Panc1 (cell line): ENCODE measurements around the gene MEF2D. TPM values are rescaled to one million over a fixed set of nuclear protein-coding genes. Genes with fewer than 3 reads are reported as not detected.

ENCODE experiments used
- ATAC-seq: fragments of 200-7000 bp; cut with Tn5 transposase; 2 replicates; pipeline ENCODE4 v1.9.1; 2020; ENCODE audit warnings: mild to moderate bottlenecking, moderate library complexity
- BruUV-seq: library from RNA; stranded (reverse); fragments of 400-500 nt; replicated peaks from 2 replicates; lab custom pipeline; 2021; lab: Mats Ljungman, UMichigan
- CTCF ChIA-PET: fragments of 300-600 bp; sonication (Branson Sonifier 250); formaldehyde crosslinking; loops from one replicate; lab custom pipeline; 2022; ENCODE audit warnings: antibody characterized with exemption; lab: Charles Lee
- POLR2A ChIA-PET: fragments of 300-600 bp; sonication (Branson Sonifier 250); formaldehyde crosslinking; loops from one replicate; lab custom pipeline; 2022; ENCODE audit warnings: antibody characterized with exemption; lab: Charles Lee
- DNase-seq: peaks from one replicate; pipeline ENCODE4 v3.0.0-alpha.2; 2010; ENCODE audit warnings: low read depth, low spot score
- H3K27ac ChIP-seq: 2 replicates; pipeline ENCODE4 v1.5.1; 2011; ENCODE audit warnings: mild to moderate bottlenecking, low read length, inconsistent platforms
- H3K27me3 ChIP-seq: fragments of 200-500 bp; sonication (Bioruptor generic); 2 replicates; pipeline ENCODE4 v1.6.0; 2014; ENCODE audit warnings: low read length, inconsistent platforms; ENCODE audit not compliant: control insufficient read depth, insufficient read depth
- H3K36me3 ChIP-seq: fragments of 200-500 bp; sonication (Bioruptor generic); 2 replicates; pipeline ENCODE4 v1.5.1; 2014; ENCODE audit warnings: inconsistent platforms, mild to moderate bottlenecking, low read length, moderate library complexity; ENCODE audit not compliant: control insufficient read depth, insufficient read depth
- H3K4me1 ChIP-seq: 2 replicates; pipeline ENCODE4 v1.5.1; 2011; ENCODE audit warnings: inconsistent platforms, mild to moderate bottlenecking, low read length, moderate library complexity; ENCODE audit not compliant: control insufficient read depth, insufficient read depth
- H3K4me3 ChIP-seq, 2 experiments: 2 replicates each; pipeline ENCODE4 v1.5.1; 2011 to 2012; ENCODE audit warnings: low read depth in 2 of 2, low read length in 2 of 2, mild to moderate bottlenecking in 2 of 2, inconsistent platforms in 1 of 2, moderate library complexity in 1 of 2
- H3K9me3 ChIP-seq: fragments of 200-500 bp; sonication (Bioruptor generic); 2 replicates; pipeline ENCODE4 v1.5.1; 2014; ENCODE audit warnings: low read depth, mild to moderate bottlenecking, inconsistent platforms, low read length, moderate library complexity; ENCODE audit not compliant: control insufficient read depth, insufficient read depth
- CTCF ChIP-seq: fragments of 450-650 bp; IDR thresholded peaks from 2 replicates; pipeline ENCODE4 v1.5.1; 2017; ENCODE audit warnings: mild to moderate bottlenecking
- POLR2AphosphoS5 ChIP-seq: IDR thresholded peaks from 2 replicates; pipeline ENCODE4 v1.6.1; 2012; ENCODE audit warnings: mild to moderate bottlenecking, low read depth, low read length, moderate library complexity
- SIN3A ChIP-seq: IDR thresholded peaks from 2 replicates; pipeline ENCODE4 v1.6.1; 2012; ENCODE audit warnings: low read depth, mild to moderate bottlenecking, low read length, moderate library complexity, borderline replicate concordance; ENCODE audit not compliant: insufficient read depth
- TCF7L2 ChIP-seq: IDR thresholded peaks from 2 replicates; pipeline ENCODE4 v1.6.1; 2011; ENCODE audit warnings: mild to moderate bottlenecking, low read depth, low read length, inconsistent platforms
- in situ Hi-C: cut with HindIII; loops from 2 replicates; pipeline ENCODE4 v1.10.0; 2016; ENCODE audit warnings: low sequenced_read_pairs, low pct_unique_long_range_greater_than_20kb
- intact Hi-C: fragments of 100-400 bp; cut with micrococcal nuclease; formaldehyde crosslinking; loops from one replicate; pipeline ENCODE4 v1.10.0; 2022; ENCODE audit not compliant: unreplicated experiment
- total RNA-seq: library from RNA; stranded (reverse); gene quantifications from one replicate; pipeline ENCODE4 v1.2.1, GENCODE V29; 2021; ENCODE audit not compliant: unreplicated experiment
- TF ChIP-seq, protein P1 (sequence below), 2 experiments: IDR thresholded peaks; 2 replicates each; pipeline ENCODE4 v1.6.1; 2011 to 2012; ENCODE audit warnings: low read depth in 2 of 2, control low read depth in 1 of 2, low read length in 1 of 2, mild to moderate bottlenecking in 1 of 2, moderate library complexity in 1 of 2; ENCODE audit not compliant: insufficient read depth in 1 of 2

MEF2D gene
- total RNA-seq, 1 experiment from 2014 or later, result 30.9 TPM

DNA sequence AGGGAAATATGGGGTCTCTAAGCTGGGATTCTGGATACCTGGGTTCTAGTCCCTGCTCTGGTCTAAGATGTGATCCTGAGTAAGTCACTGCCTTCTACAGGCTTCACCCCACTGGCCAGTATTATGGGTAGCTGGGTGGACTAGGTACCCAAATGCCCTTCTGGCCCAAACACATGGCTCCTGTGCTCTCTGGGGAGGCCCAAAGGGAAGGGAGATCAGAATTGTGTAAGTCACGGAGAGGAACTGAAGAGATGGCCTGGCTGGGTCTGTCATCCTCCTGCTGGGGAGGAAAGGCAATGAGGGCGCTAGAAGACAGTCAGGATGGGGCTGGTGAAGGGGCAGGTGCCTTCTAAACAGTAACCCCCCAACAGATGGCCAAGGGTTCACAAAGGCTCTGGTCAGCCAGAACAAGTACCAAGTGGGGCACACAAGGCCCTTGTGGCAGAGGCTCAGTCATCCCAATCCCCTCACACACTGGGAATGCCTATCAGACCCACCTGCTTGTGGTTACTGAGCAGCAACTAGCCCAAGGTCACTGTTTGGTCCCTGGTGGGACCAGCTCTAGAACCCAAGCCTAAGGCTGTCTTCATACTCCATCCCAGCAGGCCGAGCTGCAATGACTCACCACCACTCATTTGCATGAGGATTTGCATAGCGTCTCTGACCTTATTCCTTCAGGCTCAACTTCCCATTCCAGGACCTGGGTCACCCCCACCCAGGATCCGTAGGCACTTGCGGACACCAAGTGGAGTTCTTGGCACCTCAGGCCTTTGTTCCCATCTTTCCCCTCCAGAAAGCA lies 9.2 kb downstream of the MEF2D start:
- no peak overlapping the region for H3K4me3 ChIP-seq
- POLR2A ChIA-PET, result interaction anchor here (0.7 kb wide), 1 partner anchor 10 kb away, joined by 8 read pairs; no protein-coding TSS in a partner anchor
- TF ChIP-seq POLR2AphosphoS5, result no peak
- no peak for TF ChIP-seq CTCF
- TF ChIP-seq, protein P1, sequence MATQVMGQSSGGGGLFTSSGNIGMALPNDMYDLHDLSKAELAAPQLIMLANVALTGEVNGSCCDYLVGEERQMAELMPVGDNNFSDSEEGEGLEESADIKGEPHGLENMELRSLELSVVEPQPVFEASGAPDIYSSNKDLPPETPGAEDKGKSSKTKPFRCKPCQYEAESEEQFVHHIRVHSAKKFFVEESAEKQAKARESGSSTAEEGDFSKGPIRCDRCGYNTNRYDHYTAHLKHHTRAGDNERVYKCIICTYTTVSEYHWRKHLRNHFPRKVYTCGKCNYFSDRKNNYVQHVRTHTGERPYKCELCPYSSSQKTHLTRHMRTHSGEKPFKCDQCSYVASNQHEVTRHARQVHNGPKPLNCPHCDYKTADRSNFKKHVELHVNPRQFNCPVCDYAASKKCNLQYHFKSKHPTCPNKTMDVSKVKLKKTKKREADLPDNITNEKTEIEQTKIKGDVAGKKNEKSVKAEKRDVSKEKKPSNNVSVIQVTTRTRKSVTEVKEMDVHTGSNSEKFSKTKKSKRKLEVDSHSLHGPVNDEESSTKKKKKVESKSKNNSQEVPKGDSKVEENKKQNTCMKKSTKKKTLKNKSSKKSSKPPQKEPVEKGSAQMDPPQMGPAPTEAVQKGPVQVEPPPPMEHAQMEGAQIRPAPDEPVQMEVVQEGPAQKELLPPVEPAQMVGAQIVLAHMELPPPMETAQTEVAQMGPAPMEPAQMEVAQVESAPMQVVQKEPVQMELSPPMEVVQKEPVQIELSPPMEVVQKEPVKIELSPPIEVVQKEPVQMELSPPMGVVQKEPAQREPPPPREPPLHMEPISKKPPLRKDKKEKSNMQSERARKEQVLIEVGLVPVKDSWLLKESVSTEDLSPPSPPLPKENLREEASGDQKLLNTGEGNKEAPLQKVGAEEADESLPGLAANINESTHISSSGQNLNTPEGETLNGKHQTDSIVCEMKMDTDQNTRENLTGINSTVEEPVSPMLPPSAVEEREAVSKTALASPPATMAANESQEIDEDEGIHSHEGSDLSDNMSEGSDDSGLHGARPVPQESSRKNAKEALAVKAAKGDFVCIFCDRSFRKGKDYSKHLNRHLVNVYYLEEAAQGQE (IDR thresholded peaks at IDR 0.05; ENCODE audit: insufficient read depth in 1 of 2, low read depth in 2 of 2, low read length in 1 of 2), result no peak
- no peak for TF ChIP-seq TCF7L2
- TF ChIP-seq SIN3A, result no peak
- no peaks in the 10 kb centered on the region for H3K27me3 ChIP-seq
- DNase-seq (no peak), ATAC-seq (no peak)
- no peaks in the 10 kb centered on the region for H3K36me3 ChIP-seq
- no peaks in the 10 kb centered on the region for H3K9me3 ChIP-seq
- no TSS peak for BruUV-seq
- no peak overlapping the region for H3K27ac ChIP-seq
- intact Hi-C loops, result no loop called here
- CTCF ChIA-PET, result interaction anchor here (0.6 to 1.6 kb wide), 3 partner anchors 10 to 115 kb away, joined by 4 to 7 read pairs (median 6); partner anchors contain the start of gene MEF2D
- peaks cover 37% of the 10 kb centered on the region for H3K4me1 ChIP-seq
- in situ Hi-C loops, result no loop called here

GRCh38 chr1:156490401-156491032 lies 10.1 kb downstream of the MEF2D start:
- TF ChIP-seq SIN3A, result no peak
- no peak for TF ChIP-seq POLR2AphosphoS5
- TF ChIP-seq TCF7L2, result no peak
- TF ChIP-seq, protein P1 (IDR thresholded peaks at IDR 0.05; ENCODE audit: insufficient read depth in 1 of 2, low read depth in 2 of 2, low read length in 1 of 2), result no peak
- TF ChIP-seq CTCF, result no peak
- 0 out of 2 replicates have a peak, but pooled peaks have one; percentile 23 for ATAC-seq
- no peak for DNase-seq
- Histone ChIP-seq H3K27ac (no peak overlapping the region), H3K4me3 (no peak overlapping the region), H3K4me1 (peaks cover 31% of the 10 kb centered on the region), H3K27me3 (no peaks in the 10 kb centered on the region), H3K9me3 (no peaks in the 10 kb centered on the region), H3K36me3 (no peaks in the 10 kb centered on the region)
- no TSS peak for BruUV-seq
- in situ Hi-C loops, result no loop called here
- POLR2A ChIA-PET, result no interaction called here
- intact Hi-C loops, result no loop called here
- CTCF ChIA-PET, result interaction anchor here (0.6 to 1.6 kb wide), 8 partner anchors 9 to 60 kb away, joined by 3 to 7 read pairs (median 4); partner anchors contain the start of gene MEF2D
